ENCODE results near the gene RALB. TPM values are rescaled to one million over a fixed set of nuclear protein-coding genes. Genes with fewer than 3 reads are reported as not detected.

RALB gene
- total RNA-seq, 1 experiment from 2014 or later, result 59.4 TPM

- peaks cover 40% of the 10 kb centered on the region for H3K4me1 ChIP-seq
- Mint-ChIP-seq H3K4me3 (ENCODE audit: unreplicated experiment) (no peak overlapping the region), H3K27ac (ENCODE audit: unreplicated experiment) (peak overlapping the region; percentile 19), H3K4me1 (ENCODE audit: low read depth, unreplicated experiment) (peaks cover 29% of the 10 kb centered on the region), H3K27me3 (ENCODE audit: insufficient read depth, unreplicated experiment) (no peaks in the 10 kb centered on the region), H3K9me3 (ENCODE audit: unreplicated experiment) (no peaks in the 10 kb centered on the region), H3K36me3 (ENCODE audit: insufficient read depth, unreplicated experiment) (no peaks in the 10 kb centered on the region)
- no peaks in the 10 kb centered on the region for H3K36me3 ChIP-seq (ENCODE audit: control insufficient read depth, insufficient read depth, low read length)
- no peak overlapping the region for H3K4me3 ChIP-seq (ENCODE audit: low read depth, low read length)
- BruUV-seq (replicated peaks), result no TSS peak
- peak in 1 of 2 experiments; percentile 16 for DNase-seq
- no peaks in the 10 kb centered on the region for H3K9me3 ChIP-seq
- H3K27me3 ChIP-seq (replicated peaks; ENCODE audit: control insufficient read depth, insufficient read depth, low read length), result no peaks in the 10 kb centered on the region
- TF ChIP-seq CTCF (IDR thresholded peaks at IDR 0.05; ENCODE audit: insufficient read depth in 1 of 2, low read depth in 1 of 2, low read length in 1 of 2, severe bottlenecking in 1 of 2, unreplicated experiment in 1 of 2), result no peak
- intact Hi-C loops (cut with micrococcal nuclease; ENCODE audit: unreplicated experiment), result loop anchor here (1.0 kb wide), 1 partner anchor 9 kb away; no protein-coding TSS in a partner anchor
- ChIA-PET POLR2A (no interaction called here), CTCF (no interaction called here)
Observed at GRCh38 chr2:120236791-120237190, 15.9 kb upstream of the RALB start.

- ChIA-PET POLR2A (no interaction called here), CTCF (no interaction called here)
- no peaks in the 10 kb centered on the region for H3K36me3 ChIP-seq (ENCODE audit: control insufficient read depth, insufficient read depth, low read length)
- intact Hi-C loops (cut with micrococcal nuclease; ENCODE audit: unreplicated experiment), result loop anchor here (1.0 kb wide), 1 partner anchor 8 kb away; no protein-coding TSS in a partner anchor
- Mint-ChIP-seq H3K4me3 (ENCODE audit: unreplicated experiment) (no peak overlapping the region), H3K4me1 (ENCODE audit: low read depth, unreplicated experiment) (peaks cover 29% of the 10 kb centered on the region), H3K27ac (ENCODE audit: unreplicated experiment) (peak overlapping the region; percentile 52), H3K36me3 (ENCODE audit: insufficient read depth, unreplicated experiment) (no peaks in the 10 kb centered on the region), H3K9me3 (ENCODE audit: unreplicated experiment) (no peaks in the 10 kb centered on the region), H3K27me3 (ENCODE audit: insufficient read depth, unreplicated experiment) (no peaks in the 10 kb centered on the region)
- no peak overlapping the region for H3K4me3 ChIP-seq (ENCODE audit: low read depth, low read length)
- no peaks in the 10 kb centered on the region for H3K9me3 ChIP-seq
- TF ChIP-seq CTCF (IDR thresholded peaks at IDR 0.05; ENCODE audit: insufficient read depth in 1 of 2, low read depth in 1 of 2, low read length in 1 of 2, severe bottlenecking in 1 of 2, unreplicated experiment in 1 of 2), result no peak
- no TSS peak for BruUV-seq (replicated peaks)
- H3K27me3 ChIP-seq (replicated peaks; ENCODE audit: control insufficient read depth, insufficient read depth, low read length), result no peaks in the 10 kb centered on the region
- DNase-seq, result peak; percentile 62 to 80
- H3K4me1 ChIP-seq, result peaks cover 35% of the 10 kb centered on the region
Observed at GRCh38 chr2:120237491-120237902, 15.2 kb upstream of the RALB start.

- peak overlapping the region; percentile 42 for H3K4me3 Mint-ChIP-seq (ENCODE audit: unreplicated experiment)
- Histone ChIP-seq H3K9me3 (no peaks in the 10 kb centered on the region), H3K4me1 (peaks cover 37% of the 10 kb centered on the region), H3K36me3 (ENCODE audit: control insufficient read depth, insufficient read depth, low read length) (no peaks in the 10 kb centered on the region), H3K4me3 (ENCODE audit: low read depth, low read length) (no peak overlapping the region), H3K27me3 (replicated peaks; ENCODE audit: control insufficient read depth, insufficient read depth, low read length) (no peaks in the 10 kb centered on the region)
- intact Hi-C loops (cut with micrococcal nuclease; ENCODE audit: unreplicated experiment), result loop anchor here (1.0 kb wide), 1 partner anchor 16 kb away; the partner anchor contains the start of gene TMEM185B
- H3K27me3 Mint-ChIP-seq (ENCODE audit: insufficient read depth, unreplicated experiment), result no peaks in the 10 kb centered on the region
- peak overlapping the region; percentile 52 for H3K27ac Mint-ChIP-seq (ENCODE audit: unreplicated experiment)
- CTCF ChIA-PET, result interaction anchor here (1.2 kb wide), 1 partner anchor 74 kb away, joined by 4 read pairs; no protein-coding TSS in a partner anchor
- POLR2A ChIA-PET, result interaction anchor here (0.8 to 0.9 kb wide), 3 partner anchors 13 to 24 kb away, joined by 3 to 4 read pairs (median 4); partner anchors contain the start of gene TMEM185B
- DNase-seq, result peak; percentile 59 to 89
- TF ChIP-seq CTCF (IDR thresholded peaks at IDR 0.05; ENCODE audit: insufficient read depth in 1 of 2, low read depth in 1 of 2, low read length in 1 of 2, severe bottlenecking in 1 of 2, unreplicated experiment in 1 of 2), result no peak
- no peaks in the 10 kb centered on the region for H3K9me3 Mint-ChIP-seq (ENCODE audit: unreplicated experiment)
- peaks cover 29% of the 10 kb centered on the region for H3K4me1 Mint-ChIP-seq (ENCODE audit: low read depth, unreplicated experiment)
- no peaks in the 10 kb centered on the region for H3K36me3 Mint-ChIP-seq (ENCODE audit: insufficient read depth, unreplicated experiment)
- BruUV-seq (replicated peaks), result no TSS peak
Observed at GRCh38 chr2:120238728-120239487, 13.7 kb upstream of the RALB start.
